ENCODE results near the gene FAM110C.

The FAM110C gene

GRCh38 chr2:35852-36251, 10.5 kb downstream of the FAM110C start:
- Histone ChIP-seq H3K79me2 (ENCODE audit: insufficient read depth, low read length) (no peaks in the 10 kb centered on the region), H3K4me3 (ENCODE audit: low read depth in 1 of 2, low read length in 2 of 2) (no peak overlapping the region), H3K9ac (ENCODE audit: low read depth, low read length) (no peak overlapping the region), H2AFZ (ENCODE audit: low read depth, low read length) (no peak overlapping the region), H3K27ac (ENCODE audit: low read length) (no peak overlapping the region), H3K27me3 (ENCODE audit: insufficient read depth, low read length, poor library complexity) (peaks cover 3% of the 10 kb centered on the region), H3K9me3 (ENCODE audit: insufficient read depth, low read length, severe bottlenecking) (peaks cover 3% of the 10 kb centered on the region), H4K20me1 (ENCODE audit: insufficient read depth, low read length) (no peaks in the 10 kb centered on the region), H3K4me1 (ENCODE audit: insufficient read depth, low read length) (0 out of 2 replicates have a peak, but pooled peaks cover 5% of the 10 kb centered on the region), H3K36me3 (ENCODE audit: insufficient read depth, low read length) (no peaks in the 10 kb centered on the region), H3K4me2 (ENCODE audit: insufficient read depth, low read length) (no peak overlapping the region)
- no peak for ATAC-seq (ENCODE audit: insufficient read depth, low read depth)
- TF ChIP-seq, protein P1, sequence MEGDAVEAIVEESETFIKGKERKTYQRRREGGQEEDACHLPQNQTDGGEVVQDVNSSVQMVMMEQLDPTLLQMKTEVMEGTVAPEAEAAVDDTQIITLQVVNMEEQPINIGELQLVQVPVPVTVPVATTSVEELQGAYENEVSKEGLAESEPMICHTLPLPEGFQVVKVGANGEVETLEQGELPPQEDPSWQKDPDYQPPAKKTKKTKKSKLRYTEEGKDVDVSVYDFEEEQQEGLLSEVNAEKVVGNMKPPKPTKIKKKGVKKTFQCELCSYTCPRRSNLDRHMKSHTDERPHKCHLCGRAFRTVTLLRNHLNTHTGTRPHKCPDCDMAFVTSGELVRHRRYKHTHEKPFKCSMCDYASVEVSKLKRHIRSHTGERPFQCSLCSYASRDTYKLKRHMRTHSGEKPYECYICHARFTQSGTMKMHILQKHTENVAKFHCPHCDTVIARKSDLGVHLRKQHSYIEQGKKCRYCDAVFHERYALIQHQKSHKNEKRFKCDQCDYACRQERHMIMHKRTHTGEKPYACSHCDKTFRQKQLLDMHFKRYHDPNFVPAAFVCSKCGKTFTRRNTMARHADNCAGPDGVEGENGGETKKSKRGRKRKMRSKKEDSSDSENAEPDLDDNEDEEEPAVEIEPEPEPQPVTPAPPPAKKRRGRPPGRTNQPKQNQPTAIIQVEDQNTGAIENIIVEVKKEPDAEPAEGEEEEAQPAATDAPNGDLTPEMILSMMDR (IDR thresholded peaks at IDR 0.05; ENCODE audit: borderline replicate concordance, extremely low read depth, low read length, poor library complexity, severe bottlenecking), result no peak
- TF ChIP-seq EZH2 (IDR thresholded peaks at IDR 0.05; ENCODE audit: borderline replicate concordance, low read depth, low read length, severe bottlenecking), result no peak
- DNase-seq, result no peak

- H3K9ac ChIP-seq (ENCODE audit: low read depth, low read length), result no peak overlapping the region
- no peak overlapping the region for H3K27ac ChIP-seq (ENCODE audit: low read length)
- peaks cover 3% of the 10 kb centered on the region for H3K27me3 ChIP-seq (ENCODE audit: insufficient read depth, low read length, poor library complexity)
- no peak overlapping the region for H3K4me2 ChIP-seq (ENCODE audit: insufficient read depth, low read length)
- no peak overlapping the region for H2AFZ ChIP-seq (ENCODE audit: low read depth, low read length)
- no peaks in the 10 kb centered on the region for H3K79me2 ChIP-seq (ENCODE audit: insufficient read depth, low read length)
- TF ChIP-seq EZH2 (IDR thresholded peaks at IDR 0.05; ENCODE audit: borderline replicate concordance, low read depth, low read length, severe bottlenecking), result no peak
- TF ChIP-seq, protein P1 (IDR thresholded peaks at IDR 0.05; ENCODE audit: borderline replicate concordance, extremely low read depth, low read length, poor library complexity, severe bottlenecking), result no peak
- no peak overlapping the region for H3K4me3 ChIP-seq (ENCODE audit: low read depth in 1 of 2, low read length in 2 of 2)
- H3K9me3 ChIP-seq (ENCODE audit: insufficient read depth, low read length, severe bottlenecking), result peaks cover 3% of the 10 kb centered on the region
- ATAC-seq (ENCODE audit: insufficient read depth, low read depth) (no peak), DNase-seq (no peak)
- H3K4me1 ChIP-seq (ENCODE audit: insufficient read depth, low read length), result peaks cover 14% of the 10 kb centered on the region
- no peaks in the 10 kb centered on the region for H4K20me1 ChIP-seq (ENCODE audit: insufficient read depth, low read length)
- no peaks in the 10 kb centered on the region for H3K36me3 ChIP-seq (ENCODE audit: insufficient read depth, low read length)
Measured at GRCh38 chr2:33620-34019, 12.7 kb downstream of the FAM110C start.

DNA sequence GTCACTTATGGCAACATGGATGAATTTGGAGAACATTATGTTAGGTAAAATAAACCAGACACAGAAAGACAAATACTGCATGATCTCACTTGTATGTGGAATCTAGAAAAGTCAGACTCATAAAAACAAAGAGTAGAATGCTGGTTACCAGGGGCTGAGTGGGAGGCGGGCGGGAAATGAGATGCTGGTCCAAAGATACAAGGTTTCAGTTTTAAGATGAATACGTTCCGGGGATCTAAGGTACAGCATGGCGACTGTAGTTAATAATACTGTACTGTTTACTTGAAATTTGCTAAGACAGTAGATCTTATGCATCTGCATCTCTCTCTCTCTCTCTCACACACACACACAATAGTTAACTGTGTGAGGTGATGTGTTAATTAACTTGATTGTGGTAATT, 14.2 kb downstream of the FAM110C start:
- no peak overlapping the region for H3K27ac ChIP-seq (ENCODE audit: low read length)
- no peak for DNase-seq
- H3K4me1 ChIP-seq (ENCODE audit: insufficient read depth, low read length), result peaks cover 30% of the 10 kb centered on the region

More for the DNA sequence above, 14.2 kb downstream of the FAM110C start:
- H3K79me2 ChIP-seq (ENCODE audit: insufficient read depth, low read length), result no peaks in the 10 kb centered on the region
- no peak for ATAC-seq (ENCODE audit: insufficient read depth, low read depth)
- no peaks in the 10 kb centered on the region for H3K36me3 ChIP-seq (ENCODE audit: insufficient read depth, low read length)
- no peak overlapping the region for H3K4me2 ChIP-seq (ENCODE audit: insufficient read depth, low read length)
- no peak overlapping the region for H3K9ac ChIP-seq (ENCODE audit: low read depth, low read length)
- H3K4me3 ChIP-seq (ENCODE audit: low read depth in 1 of 2, low read length in 2 of 2), result no peak overlapping the region
- H2AFZ ChIP-seq (ENCODE audit: low read depth, low read length), result no peak overlapping the region
- H3K9me3 ChIP-seq (ENCODE audit: insufficient read depth, low read length, severe bottlenecking), result peaks cover 3% of the 10 kb centered on the region
- H4K20me1 ChIP-seq (ENCODE audit: insufficient read depth, low read length), result no peaks in the 10 kb centered on the region
- no peaks in the 10 kb centered on the region for H3K27me3 ChIP-seq (ENCODE audit: insufficient read depth, low read length, poor library complexity)
- TF ChIP-seq EZH2 (IDR thresholded peaks at IDR 0.05; ENCODE audit: borderline replicate concordance, low read depth, low read length, severe bottlenecking), result no peak
- TF ChIP-seq, protein P1 (IDR thresholded peaks at IDR 0.05; ENCODE audit: borderline replicate concordance, extremely low read depth, low read length, poor library complexity, severe bottlenecking), result no peak
